ENCODE results near the gene MACROD1.

DNA sequence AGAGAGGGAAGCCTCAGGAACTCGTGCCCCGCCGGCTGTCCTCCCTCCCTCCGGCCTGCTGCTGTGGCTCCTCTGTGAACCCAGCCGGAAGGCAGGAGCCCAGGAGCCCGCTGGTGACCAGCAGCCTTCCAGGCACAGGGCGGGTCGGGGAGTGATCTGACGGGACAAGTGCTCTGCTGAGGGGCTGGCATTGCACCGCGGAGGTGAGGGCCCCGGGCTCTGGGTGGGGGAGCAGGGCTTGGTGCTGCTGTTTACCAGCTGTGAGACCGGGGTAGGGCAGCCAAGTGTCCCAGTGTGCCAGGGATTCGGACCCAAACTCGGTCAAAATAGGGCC is 76.9 kb downstream of the MACROD1 start:
- no peak for TF ChIP-seq ZNF263 (CRISPR knock-in tag; IDR thresholded peaks at IDR 0.05)
- TF ChIP-seq, protein P1, sequence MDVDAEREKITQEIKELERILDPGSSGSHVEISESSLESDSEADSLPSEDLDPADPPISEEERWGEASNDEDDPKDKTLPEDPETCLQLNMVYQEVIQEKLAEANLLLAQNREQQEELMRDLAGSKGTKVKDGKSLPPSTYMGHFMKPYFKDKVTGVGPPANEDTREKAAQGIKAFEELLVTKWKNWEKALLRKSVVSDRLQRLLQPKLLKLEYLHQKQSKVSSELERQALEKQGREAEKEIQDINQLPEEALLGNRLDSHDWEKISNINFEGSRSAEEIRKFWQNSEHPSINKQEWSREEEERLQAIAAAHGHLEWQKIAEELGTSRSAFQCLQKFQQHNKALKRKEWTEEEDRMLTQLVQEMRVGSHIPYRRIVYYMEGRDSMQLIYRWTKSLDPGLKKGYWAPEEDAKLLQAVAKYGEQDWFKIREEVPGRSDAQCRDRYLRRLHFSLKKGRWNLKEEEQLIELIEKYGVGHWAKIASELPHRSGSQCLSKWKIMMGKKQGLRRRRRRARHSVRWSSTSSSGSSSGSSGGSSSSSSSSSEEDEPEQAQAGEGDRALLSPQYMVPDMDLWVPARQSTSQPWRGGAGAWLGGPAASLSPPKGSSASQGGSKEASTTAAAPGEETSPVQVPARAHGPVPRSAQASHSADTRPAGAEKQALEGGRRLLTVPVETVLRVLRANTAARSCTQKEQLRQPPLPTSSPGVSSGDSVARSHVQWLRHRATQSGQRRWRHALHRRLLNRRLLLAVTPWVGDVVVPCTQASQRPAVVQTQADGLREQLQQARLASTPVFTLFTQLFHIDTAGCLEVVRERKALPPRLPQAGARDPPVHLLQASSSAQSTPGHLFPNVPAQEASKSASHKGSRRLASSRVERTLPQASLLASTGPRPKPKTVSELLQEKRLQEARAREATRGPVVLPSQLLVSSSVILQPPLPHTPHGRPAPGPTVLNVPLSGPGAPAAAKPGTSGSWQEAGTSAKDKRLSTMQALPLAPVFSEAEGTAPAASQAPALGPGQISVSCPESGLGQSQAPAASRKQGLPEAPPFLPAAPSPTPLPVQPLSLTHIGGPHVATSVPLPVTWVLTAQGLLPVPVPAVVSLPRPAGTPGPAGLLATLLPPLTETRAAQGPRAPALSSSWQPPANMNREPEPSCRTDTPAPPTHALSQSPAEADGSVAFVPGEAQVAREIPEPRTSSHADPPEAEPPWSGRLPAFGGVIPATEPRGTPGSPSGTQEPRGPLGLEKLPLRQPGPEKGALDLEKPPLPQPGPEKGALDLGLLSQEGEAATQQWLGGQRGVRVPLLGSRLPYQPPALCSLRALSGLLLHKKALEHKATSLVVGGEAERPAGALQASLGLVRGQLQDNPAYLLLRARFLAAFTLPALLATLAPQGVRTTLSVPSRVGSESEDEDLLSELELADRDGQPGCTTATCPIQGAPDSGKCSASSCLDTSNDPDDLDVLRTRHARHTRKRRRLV (CRISPR knock-in tag; IDR thresholded peaks at IDR 0.05): no peak
- TF ChIP-seq POLR2A (IDR thresholded peaks at IDR 0.05; ENCODE audit: insufficient read depth in 1 of 2, low read depth in 2 of 2, low read length in 2 of 2): no peak
- no peak for TF ChIP-seq ZNF282 (IDR thresholded peaks at IDR 0.05; ENCODE audit: partially characterized antibody)
- no peak for TF ChIP-seq SP4 (CRISPR knock-in tag; IDR thresholded peaks at IDR 0.05)
- no peak for TF ChIP-seq RCOR2 (CRISPR knock-in tag; IDR thresholded peaks at IDR 0.05)
- TF ChIP-seq, protein P2, sequence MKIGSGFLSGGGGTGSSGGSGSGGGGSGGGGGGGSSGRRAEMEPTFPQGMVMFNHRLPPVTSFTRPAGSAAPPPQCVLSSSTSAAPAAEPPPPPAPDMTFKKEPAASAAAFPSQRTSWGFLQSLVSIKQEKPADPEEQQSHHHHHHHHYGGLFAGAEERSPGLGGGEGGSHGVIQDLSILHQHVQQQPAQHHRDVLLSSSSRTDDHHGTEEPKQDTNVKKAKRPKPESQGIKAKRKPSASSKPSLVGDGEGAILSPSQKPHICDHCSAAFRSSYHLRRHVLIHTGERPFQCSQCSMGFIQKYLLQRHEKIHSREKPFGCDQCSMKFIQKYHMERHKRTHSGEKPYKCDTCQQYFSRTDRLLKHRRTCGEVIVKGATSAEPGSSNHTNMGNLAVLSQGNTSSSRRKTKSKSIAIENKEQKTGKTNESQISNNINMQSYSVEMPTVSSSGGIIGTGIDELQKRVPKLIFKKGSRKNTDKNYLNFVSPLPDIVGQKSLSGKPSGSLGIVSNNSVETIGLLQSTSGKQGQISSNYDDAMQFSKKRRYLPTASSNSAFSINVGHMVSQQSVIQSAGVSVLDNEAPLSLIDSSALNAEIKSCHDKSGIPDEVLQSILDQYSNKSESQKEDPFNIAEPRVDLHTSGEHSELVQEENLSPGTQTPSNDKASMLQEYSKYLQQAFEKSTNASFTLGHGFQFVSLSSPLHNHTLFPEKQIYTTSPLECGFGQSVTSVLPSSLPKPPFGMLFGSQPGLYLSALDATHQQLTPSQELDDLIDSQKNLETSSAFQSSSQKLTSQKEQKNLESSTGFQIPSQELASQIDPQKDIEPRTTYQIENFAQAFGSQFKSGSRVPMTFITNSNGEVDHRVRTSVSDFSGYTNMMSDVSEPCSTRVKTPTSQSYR (CRISPR knock-in tag; IDR thresholded peaks at IDR 0.05; ENCODE audit: borderline replicate concordance): no peak

Measured in HepG2 (cell line).